ENCODE measurements around the gene HOXC4.

- TF ChIP-seq CTCF (IDR thresholded peaks at IDR 0.05) (no peak), POLR2A (IDR thresholded peaks at IDR 0.05) (no peak)
Measured at GRCh38 chr12:54034785-54035310, 18.8 kb upstream of the HOXC4 start.
